ENCODE data around the gene CAPN6. TPM values are rescaled to one million over a fixed set of nuclear protein-coding genes. Genes with fewer than 3 reads are reported as not detected.

CAPN6 gene
- total RNA-seq, 2 experiments from 2014 or later, result not detected

Other genes with a start within 250 kb of the CAPN6 start
- under 1 TPM; 0.55 to 0.64 TPM for gene PAK3, start 174.3 kb downstream of the CAPN6 start, total RNA-seq
- gene DCX, start 141.7 kb upstream of the CAPN6 start, total RNA-seq, result not detected
- under 1 TPM; 0.05 to 0.25 TPM for gene SERTM2, start 241.2 kb upstream of the CAPN6 start, total RNA-seq